Esophagus muscularis mucosa (tissue), 4 donors: ENCODE measurements around the gene GALR2. TPM values are rescaled to one million over a fixed set of nuclear protein-coding genes. Genes with fewer than 3 reads are reported as not detected.

Source experiments
- DNase-seq: peaks from one replicate; pipeline ENCODE4 v3.0.0-alpha.2; 2017; ENCODE audit errors: extremely low spot score
- H3K27ac ChIP-seq, 4 donors: fragments of 200-600 bp; sonication (generic); replicated peaks in 1 of 4; 1 replicate in 3 of 4; 2 replicates in 1 of 4; pipeline ENCODE4 v1.5.1; 2016 to 2019; ENCODE audit warnings: mild to moderate bottlenecking in 1 of 4
- H3K27me3 ChIP-seq, 4 donors: fragments of 200-600 bp; sonication (generic); one replicate each; pipeline versions ENCODE4 v1.5.1 to v1.6.0; 2016 to 2019
- H3K36me3 ChIP-seq, 4 donors: fragments of 200-600 bp; sonication (generic); one replicate each; pipeline ENCODE4 v1.5.1; 2016 to 2019
- H3K4me1 ChIP-seq, 4 donors: fragments of 200-600 bp; sonication (generic); one replicate each; pipeline ENCODE4 v1.5.1; 2016 to 2019
- H3K4me3 ChIP-seq, 4 donors: fragments of 200-600 bp; sonication (generic); 1 replicate in 2 of 4; 2 replicates in 2 of 4; pipeline ENCODE4 v1.5.1; 2016 to 2019; ENCODE audit warnings: mild to moderate bottlenecking in 4 of 4, moderate library complexity in 1 of 4
- H3K9me3 ChIP-seq, 4 donors: fragments of 200-600 bp; sonication (generic); 1 replicate in 3 of 4; 2 replicates in 1 of 4; pipeline ENCODE4 v1.5.1; 2016 to 2019
- CTCF ChIP-seq, 3 experiments: fragments of 200-600 bp in 2 of 3; fragments of 450-650 bp in 1 of 3; sonication (generic) in 2 of 3; IDR thresholded peaks; one replicate each; pipeline ENCODE4 v1.5.1; 2017 to 2019; ENCODE audit warnings: antibody characterized with exemption in 3 of 3, mild to moderate bottlenecking in 2 of 3, moderate library complexity in 1 of 3
- EP300 ChIP-seq: sonication (generic); formaldehyde crosslinking; IDR thresholded peaks from one replicate; pipeline ENCODE4 v1.6.1; 2017; ENCODE audit warnings: antibody characterized with exemption
- POLR2A ChIP-seq: fragments of 450-650 bp; IDR thresholded peaks from one replicate; pipeline ENCODE4 v1.6.1; 2017; ENCODE audit warnings: antibody characterized with exemption, moderate library complexity, mild to moderate bottlenecking, low read depth
- POLR2AphosphoS5 ChIP-seq, 2 donors: sonication (generic); formaldehyde crosslinking; IDR thresholded peaks; one replicate each; pipeline ENCODE4 v1.6.1; 2017; ENCODE audit warnings: antibody characterized with exemption in 2 of 2
- WGBS: methylation state at CpG from one replicate; pipeline ENCODE4 v1.1.5; 2018; 5-methylcytosine and 5-hydroxymethylcytosine counted together
- intact Hi-C: fragments of 100-400 bp; cut with DNase I; formaldehyde crosslinking; loops from one replicate; pipeline ENCODE4 v1.15.1; 2023
- total RNA-seq, 4 donors: library from RNA; depleted of rRNA; stranded (reverse); fragments of >200 nt; gene quantifications; one replicate each; pipeline versions ENCODE4 v1.1.0 to v1.2.1, GENCODE V29; 2016

GALR2 gene
- total RNA-seq, 4 donors from 2014 or later, result 0.50 TPM; not detected in 3

- Histone ChIP-seq H3K36me3 (peaks cover 91 to 100% (median 98%) of the 10 kb centered on the region in 4 donors), H3K4me3 (no peak overlapping the region), H3K9me3 (no peaks in the 10 kb centered on the region), H3K4me1 (no peaks in the 10 kb centered on the region), H3K27me3 (no peaks in the 10 kb centered on the region), H3K27ac (no peak overlapping the region)
- 96% methylated on average over 8 of the region's 8 CpGs for WGBS
- TF ChIP-seq EP300 (no peak), POLR2A (no peak), POLR2AphosphoS5 (IDR thresholded peaks at IDR 0.05) (no peak), CTCF (IDR thresholded peaks at IDR 0.05) (no peak)
- no peak for DNase-seq
- intact Hi-C loops, result no loop called here
These were observed 28.5 kb upstream of the GALR2 start for GRCh38 chr17:76046064-76046463.

GRCh38 chr17:76048025-76048605 lies 26.5 kb upstream of the GALR2 start:
- intact Hi-C loops, result no loop called here
- H3K27ac ChIP-seq, result no peak overlapping the region

GRCh38 chr17:76048711-76049110 lies 25.9 kb upstream of the GALR2 start:
- no peaks in the 10 kb centered on the region for H3K4me1 ChIP-seq
- no peak for DNase-seq
- no peak overlapping the region for H3K27ac ChIP-seq
- no peaks in the 10 kb centered on the region for H3K27me3 ChIP-seq
- no peaks in the 10 kb centered on the region for H3K9me3 ChIP-seq
- intact Hi-C loops, result no loop called here
- no peak for TF ChIP-seq POLR2AphosphoS5 (IDR thresholded peaks at IDR 0.05)
- TF ChIP-seq CTCF (IDR thresholded peaks at IDR 0.05), result no peak
- TF ChIP-seq EP300, result no peak
- no peak for TF ChIP-seq POLR2A
- H3K4me3 ChIP-seq, result no peak overlapping the region
- H3K36me3 ChIP-seq, result peaks cover 78 to 100% (median 90%) of the 10 kb centered on the region in 4 donors
- 82% methylated on average over 9 of the region's 9 CpGs for WGBS

More at GRCh38 chr17:76048025-76048605, 26.5 kb upstream of the GALR2 start:
- no peak for TF ChIP-seq EP300
- TF ChIP-seq CTCF (IDR thresholded peaks at IDR 0.05), result no peak
- TF ChIP-seq POLR2A, result no peak
- TF ChIP-seq POLR2AphosphoS5 (IDR thresholded peaks at IDR 0.05), result no peak
- Histone ChIP-seq H3K4me1 (no peaks in the 10 kb centered on the region), H3K36me3 (peaks cover 79 to 100% (median 90%) of the 10 kb centered on the region in 4 donors), H3K9me3 (no peaks in the 10 kb centered on the region), H3K27me3 (no peaks in the 10 kb centered on the region), H3K4me3 (no peak overlapping the region)
- 83% methylated on average over 9 of the region's 9 CpGs for WGBS
- no peak for DNase-seq

- Histone ChIP-seq H3K9me3 (no peaks in the 10 kb centered on the region), H3K27ac (no peak overlapping the region), H3K27me3 (no peaks in the 10 kb centered on the region), H3K4me1 (no peaks in the 10 kb centered on the region), H3K36me3 (peaks cover 72 to 100% (median 89%) of the 10 kb centered on the region in 4 donors), H3K4me3 (no peak overlapping the region)
- no peak for DNase-seq
- TF ChIP-seq POLR2AphosphoS5 (IDR thresholded peaks at IDR 0.05) (no peak), EP300 (no peak), CTCF (IDR thresholded peaks at IDR 0.05) (no peak), POLR2A (no peak)
- WGBS, result 76% methylated on average over 3 of the region's 3 CpGs
- intact Hi-C loops, result no loop called here
These were observed 25.3 kb upstream of the GALR2 start for GRCh38 chr17:76049239-76049638.
